Hepatocyte (in vitro differentiated cells): ENCODE results near the gene PLEKHA6.

Source experiments
- EZH2 ChIP-seq: fragments of 200-600 bp; sonication (generic); IDR thresholded peaks from 2 replicates; pipeline ENCODE4 v1.6.1; 2016; ENCODE audit warnings: antibody characterized with exemption, mild to moderate bottlenecking, borderline replicate concordance
- EZH2phosphoT487 ChIP-seq: fragments of 200-600 bp; sonication (generic); IDR thresholded peaks from one replicate; pipeline ENCODE4 v1.6.1; 2018; ENCODE audit warnings: antibody characterized with exemption, mild to moderate bottlenecking, low read depth, moderate library complexity; ENCODE audit not compliant: unreplicated experiment, severe bottlenecking
- TF ChIP-seq, protein P1 (sequence below): fragments of 200-600 bp; sonication (generic); IDR thresholded peaks from 2 replicates; pipeline ENCODE4 v1.5.1; 2016; ENCODE audit warnings: antibody characterized with exemption, mild to moderate bottlenecking; ENCODE audit not compliant: poor library complexity

- TF ChIP-seq, protein P1, sequence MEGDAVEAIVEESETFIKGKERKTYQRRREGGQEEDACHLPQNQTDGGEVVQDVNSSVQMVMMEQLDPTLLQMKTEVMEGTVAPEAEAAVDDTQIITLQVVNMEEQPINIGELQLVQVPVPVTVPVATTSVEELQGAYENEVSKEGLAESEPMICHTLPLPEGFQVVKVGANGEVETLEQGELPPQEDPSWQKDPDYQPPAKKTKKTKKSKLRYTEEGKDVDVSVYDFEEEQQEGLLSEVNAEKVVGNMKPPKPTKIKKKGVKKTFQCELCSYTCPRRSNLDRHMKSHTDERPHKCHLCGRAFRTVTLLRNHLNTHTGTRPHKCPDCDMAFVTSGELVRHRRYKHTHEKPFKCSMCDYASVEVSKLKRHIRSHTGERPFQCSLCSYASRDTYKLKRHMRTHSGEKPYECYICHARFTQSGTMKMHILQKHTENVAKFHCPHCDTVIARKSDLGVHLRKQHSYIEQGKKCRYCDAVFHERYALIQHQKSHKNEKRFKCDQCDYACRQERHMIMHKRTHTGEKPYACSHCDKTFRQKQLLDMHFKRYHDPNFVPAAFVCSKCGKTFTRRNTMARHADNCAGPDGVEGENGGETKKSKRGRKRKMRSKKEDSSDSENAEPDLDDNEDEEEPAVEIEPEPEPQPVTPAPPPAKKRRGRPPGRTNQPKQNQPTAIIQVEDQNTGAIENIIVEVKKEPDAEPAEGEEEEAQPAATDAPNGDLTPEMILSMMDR = no peak
- TF ChIP-seq EZH2 (no peak), EZH2phosphoT487 (no peak)
These were observed 70.4 kb downstream of the PLEKHA6 start for GRCh38 chr1:204289280-204289679.
